D721Med (cell line): ENCODE measurements around the gene ARID1A.

Experiments used
- DNase-seq: peaks from one replicate; pipeline ENCODE4 v3.0.0; 2011; ENCODE audit warnings: low spot score; ENCODE audit not compliant: insufficient read length
- FAIRE-seq: peaks from 2 replicates; lab custom pipeline; 2011; peaks lifted over from hg19 to GRCh38; lab: Jason Lieb, UNC
- CTCF ChIP-seq: IDR thresholded peaks from 2 replicates; pipeline ENCODE4 v1.5.1; 2012; ENCODE audit warnings: mild to moderate bottlenecking, control low read depth; ENCODE audit not compliant: insufficient read depth; ENCODE audit errors: missing control alignments

The ARID1A gene

GRCh38 chr1:26706315-26706714 is 10.5 kb downstream of the ARID1A start:
- no peak for FAIRE-seq

GRCh38 chr1:26710811-26711210 is 15.0 kb downstream of the ARID1A start:
- TF ChIP-seq CTCF = no peak
- FAIRE-seq (no peak), DNase-seq (no peak)

More at GRCh38 chr1:26706315-26706714, 10.5 kb downstream of the ARID1A start:
- no peak for DNase-seq
- no peak for TF ChIP-seq CTCF

GRCh38 chr1:26711777-26712176 is 16.0 kb downstream of the ARID1A start:
- no peak for DNase-seq
- TF ChIP-seq CTCF = no peak
- FAIRE-seq = no peak

GRCh38 chr1:26717017-26717491 is 21.2 kb downstream of the ARID1A start:
- DNase-seq (no peak), FAIRE-seq (no peak)
- TF ChIP-seq CTCF = no peak

GRCh38 chr1:26719205-26719604 is 23.4 kb downstream of the ARID1A start:
- TF ChIP-seq CTCF = no peak
- DNase-seq (no peak), FAIRE-seq (no peak)

GRCh38 chr1:26721669-26722355 is 26.0 kb downstream of the ARID1A start:
- DNase-seq (no peak), FAIRE-seq (no peak)
- no peak for TF ChIP-seq CTCF
